ENCODE results near the gene TIMP2.
A peak's percentile ranks its signal among the peaks of the same experiment; 100 is the strongest.

Gene TIMP2

GRCh38 chr17:78819806-78820792, 105.1 kb downstream of the TIMP2 start:
- DNase-seq (ENCODE audit: low read depth in 3 of 3, low spot score in 1 of 3) = no peak

GRCh38 chr17:78819402-78819801, 105.8 kb downstream of the TIMP2 start:
- DNase-seq (ENCODE audit: low read depth in 3 of 3, low spot score in 1 of 3) = no peak

GRCh38 chr17:78818932-78819331, 106.3 kb downstream of the TIMP2 start:
- DNase-seq (ENCODE audit: low read depth in 3 of 3, low spot score in 1 of 3) = peak in 1 of 3 donors; percentile 32

- DNase-seq (ENCODE audit: low read depth in 3 of 3, low spot score in 1 of 3) = no peak
These were observed 106.9 kb downstream of the TIMP2 start for GRCh38 chr17:78818152-78818846.

- peak in 2 of 3 donors; percentile 25 to 37 for DNase-seq (ENCODE audit: low read depth in 3 of 3, low spot score in 1 of 3)
These were observed 108.1 kb downstream of the TIMP2 start for GRCh38 chr17:78817123-78817522.

GRCh38 chr17:78815696-78816095, 109.5 kb downstream of the TIMP2 start:
- no peak for DNase-seq (ENCODE audit: low read depth in 3 of 3, low spot score in 1 of 3)

GRCh38 chr17:78812855-78813254, 112.3 kb downstream of the TIMP2 start:
- no peak for DNase-seq (ENCODE audit: low read depth in 3 of 3, low spot score in 1 of 3)

GRCh38 chr17:78808163-78808562, 117.0 kb downstream of the TIMP2 start:
- no peak for DNase-seq (ENCODE audit: low read depth in 3 of 3, low spot score in 1 of 3)

- DNase-seq (ENCODE audit: low read depth in 3 of 3, low spot score in 1 of 3) = peak in 1 of 3 donors; percentile 28
These were observed 118.7 kb downstream of the TIMP2 start for GRCh38 chr17:78806451-78806850.

- peak; percentile 30 to 65 (median 37) for DNase-seq (ENCODE audit: low read depth in 3 of 3, low spot score in 1 of 3)
These were observed 119.9 kb downstream of the TIMP2 start for GRCh38 chr17:78805301-78805700.

- DNase-seq (ENCODE audit: low read depth in 3 of 3, low spot score in 1 of 3) = no peak
These were observed 120.4 kb downstream of the TIMP2 start for GRCh38 chr17:78804777-78805176.

GRCh38 chr17:78803186-78803845, 121.9 kb downstream of the TIMP2 start:
- no peak for DNase-seq (ENCODE audit: low read depth in 3 of 3, low spot score in 1 of 3)

All from stimulated activated CD4-positive, alpha-beta T cell treated with anti-CD3 and anti-CD28 coated beads, TNF-alpha, amount 100 ng/mL, for 1 hour (primary cell).